Measurements from ENCODE around the gene ZBTB46. TPM values are rescaled to one million over a fixed set of nuclear protein-coding genes. Genes with fewer than 3 reads are reported as not detected.
A peak's percentile ranks its signal among the peaks of the same experiment; 100 is the strongest.

Gene ZBTB46
- total and polyA plus RNA-seq, 4 donors, result 0.50 to 22.7 (median 9.7) TPM

- intact Hi-C loops (cut with DNase I), result loop anchor here (2.0 to 5.0 kb wide), 4 partner anchors 33 to 328 kb away; partner anchors contain the start of genes PTK6 (in 1 of the 2) and ZBTB46 (in 1 of the 2)
- no peaks in the 10 kb centered on the region for H3K9me3 ChIP-seq (ENCODE audit: control insufficient read depth, low read length)
- H3K4me3 ChIP-seq (ENCODE audit: low read length in 2 of 2), result peak within 1 kb of the TSS; percentile 22 to 63
- ATAC-seq (ENCODE audit: low FRiP score), result peak; percentile 95
- H3K36me3 ChIP-seq (ENCODE audit: control insufficient read depth in 1 of 2, insufficient read depth in 2 of 2, low read length in 1 of 2), result peaks cover 0 to 6% of the 10 kb centered on the region in 2 donors
- peak within 1 kb of the TSS; percentile 11 to 53 for H3K27ac ChIP-seq (ENCODE audit: low read depth in 1 of 2, low read length in 2 of 2)
- 0% methylated on average over 68 of the region's 68 CpGs for WGBS, 2 donors
- DNase-seq, result peak; percentile 99
- H3K27me3 ChIP-seq (ENCODE audit: control insufficient read depth in 1 of 2, insufficient read depth in 2 of 2, low read length in 1 of 2), result no peaks in the 10 kb centered on the region
- no peaks in the 10 kb centered on the region for H3K4me1 ChIP-seq (ENCODE audit: control insufficient read depth in 1 of 2, insufficient read depth in 2 of 2, low read length in 2 of 2)
Observed at GRCh38 chr20:63864978-63865640, 34.0 kb upstream of the ZBTB46 start, which contains the start of gene TPD52L2. Gene TPD52L2 (plus strand): TSS chr20:63865270. CDS start chr20:63865366, 96 bp downstream.

- 0% methylated on average over 25 of the region's 25 CpGs for WGBS, 2 donors
- Histone ChIP-seq H3K4me1 (ENCODE audit: control insufficient read depth in 1 of 2, insufficient read depth in 2 of 2, low read length in 2 of 2) (no peaks in the 10 kb centered on the region), H3K27ac (ENCODE audit: low read depth in 1 of 2, low read length in 2 of 2) (no peak overlapping the region), H3K36me3 (ENCODE audit: control insufficient read depth in 1 of 2, insufficient read depth in 2 of 2, low read length in 1 of 2) (peaks cover 0 to 6% of the 10 kb centered on the region in 2 donors), H3K4me3 (ENCODE audit: low read length in 2 of 2) (peak overlapping the region; percentile 22 to 63), H3K27me3 (ENCODE audit: control insufficient read depth in 1 of 2, insufficient read depth in 2 of 2, low read length in 1 of 2) (no peaks in the 10 kb centered on the region), H3K9me3 (ENCODE audit: control insufficient read depth, low read length) (no peaks in the 10 kb centered on the region)
- ATAC-seq (ENCODE audit: low FRiP score) (no peak), DNase-seq (no peak)
- intact Hi-C loops (cut with DNase I), result loop anchor here (2.0 to 5.0 kb wide), 3 partner anchors 77 to 327 kb away; partner anchors contain the start of gene PTK6 (in 1 of the 2)
Observed at GRCh38 chr20:63864545-63864977, 33.5 kb upstream of the ZBTB46 start.

- no peaks in the 10 kb centered on the region for H3K9me3 ChIP-seq (ENCODE audit: control insufficient read depth, low read length)
- H3K27ac ChIP-seq (ENCODE audit: low read depth in 1 of 2, low read length in 2 of 2), result peak overlapping the region in 1 of 2 donors; percentile 6
- no peaks in the 10 kb centered on the region for H3K4me1 ChIP-seq (ENCODE audit: control insufficient read depth in 1 of 2, insufficient read depth in 2 of 2, low read length in 2 of 2)
- WGBS, 2 donors, result 5 to 6% methylated on average over 38 of the region's 38 CpGs
- peaks cover 0 to 2% of the 10 kb centered on the region in 2 donors for H3K36me3 ChIP-seq (ENCODE audit: control insufficient read depth in 1 of 2, insufficient read depth in 2 of 2, low read length in 1 of 2)
- intact Hi-C loops (cut with DNase I), result loop anchor here (2.0 to 5.0 kb wide), 3 partner anchors 77 to 327 kb away; partner anchors contain the start of gene PTK6 (in 1 of the 2)
- ATAC-seq (ENCODE audit: low FRiP score) (peak; percentile 91), DNase-seq (peak; percentile 94)
- H3K4me3 ChIP-seq (ENCODE audit: low read length in 2 of 2), result peak overlapping the region in 1 of 2 donors; percentile 63
- H3K27me3 ChIP-seq (ENCODE audit: control insufficient read depth in 1 of 2, insufficient read depth in 2 of 2, low read length in 1 of 2), result no peaks in the 10 kb centered on the region
Observed at GRCh38 chr20:63863798-63864544, 32.9 kb upstream of the ZBTB46 start.

- 84 to 86% methylated on average over 18 of the region's 18 CpGs for WGBS, 2 donors
- Histone ChIP-seq H3K27ac (ENCODE audit: low read depth in 1 of 2, low read length in 2 of 2) (no peak overlapping the region), H3K4me3 (ENCODE audit: low read length in 2 of 2) (no peak overlapping the region), H3K27me3 (ENCODE audit: control insufficient read depth in 1 of 2, insufficient read depth in 2 of 2, low read length in 1 of 2) (no peaks in the 10 kb centered on the region), H3K4me1 (ENCODE audit: control insufficient read depth in 1 of 2, insufficient read depth in 2 of 2, low read length in 2 of 2) (no peaks in the 10 kb centered on the region), H3K9me3 (ENCODE audit: control insufficient read depth, low read length) (no peaks in the 10 kb centered on the region), H3K36me3 (ENCODE audit: control insufficient read depth in 1 of 2, insufficient read depth in 2 of 2, low read length in 1 of 2) (peaks cover 0 to 2% of the 10 kb centered on the region in 2 donors)
- no peak for ATAC-seq (ENCODE audit: low FRiP score)
- no peak for DNase-seq
- intact Hi-C loops (cut with DNase I), result loop anchor here (5.0 kb wide), 2 partner anchors 76 to 326 kb away; partner anchors contain the start of gene PTK6 (in 1 of the 2)
Observed at GRCh38 chr20:63863021-63863797, 32.1 kb upstream of the ZBTB46 start.

- H3K9me3 ChIP-seq (ENCODE audit: control insufficient read depth, low read length), result no peaks in the 10 kb centered on the region
- H3K4me1 ChIP-seq (ENCODE audit: control insufficient read depth in 1 of 2, insufficient read depth in 2 of 2, low read length in 2 of 2), result no peaks in the 10 kb centered on the region
- peak in 1 of 2 donors; percentile 77 for DNase-seq
- no peak overlapping the region for H3K27ac ChIP-seq (ENCODE audit: low read depth in 1 of 2, low read length in 2 of 2)
- no peak for ATAC-seq (ENCODE audit: low FRiP score)
- intact Hi-C loops (cut with DNase I), result loop anchor here (5.0 kb wide), 2 partner anchors 75 to 325 kb away; partner anchors contain the start of gene PTK6 (in 1 of the 2)
- H3K27me3 ChIP-seq (ENCODE audit: control insufficient read depth in 1 of 2, insufficient read depth in 2 of 2, low read length in 1 of 2), result no peaks in the 10 kb centered on the region
- peaks cover 0 to 2% of the 10 kb centered on the region in 2 donors for H3K36me3 ChIP-seq (ENCODE audit: control insufficient read depth in 1 of 2, insufficient read depth in 2 of 2, low read length in 1 of 2)
- H3K4me3 ChIP-seq (ENCODE audit: low read length in 2 of 2), result no peak overlapping the region
- 96% methylated on average over 90 to 95 of the region's 95 CpGs for WGBS, 2 donors
Observed at GRCh38 chr20:63861981-63862901, 31.2 kb upstream of the ZBTB46 start.

GRCh38 chr20:63861365-63861934, 30.4 kb upstream of the ZBTB46 start, which contains the start of gene ABHD16B:
Gene ABHD16B (plus strand): TSS chr20:63861498. CDS start chr20:63861541, 43 bp downstream.
- H3K36me3 ChIP-seq (ENCODE audit: control insufficient read depth in 1 of 2, insufficient read depth in 2 of 2, low read length in 1 of 2), result peaks cover 0 to 2% of the 10 kb centered on the region in 2 donors
- H3K4me1 ChIP-seq (ENCODE audit: control insufficient read depth in 1 of 2, insufficient read depth in 2 of 2, low read length in 2 of 2), result no peaks in the 10 kb centered on the region
- no peak within 1 kb of the TSS for H3K27ac ChIP-seq (ENCODE audit: low read depth in 1 of 2, low read length in 2 of 2)
- H3K27me3 ChIP-seq (ENCODE audit: control insufficient read depth in 1 of 2, insufficient read depth in 2 of 2, low read length in 1 of 2), result no peaks in the 10 kb centered on the region
- 96 to 97% methylated on average over 59 of the region's 59 CpGs for WGBS, 2 donors
- no peaks in the 10 kb centered on the region for H3K9me3 ChIP-seq (ENCODE audit: control insufficient read depth, low read length)
- no peak within 1 kb of the TSS for H3K4me3 ChIP-seq (ENCODE audit: low read length in 2 of 2)
- intact Hi-C loops (cut with DNase I), result loop anchor here (5.0 kb wide), 2 partner anchors 74 to 324 kb away; partner anchors contain the start of gene PTK6 (in 1 of the 2)
- DNase-seq (peak in 1 of 2 donors; percentile 76), ATAC-seq (ENCODE audit: low FRiP score) (no peak)

- ATAC-seq (ENCODE audit: low FRiP score), result no peak
- Histone ChIP-seq H3K27ac (ENCODE audit: low read depth in 1 of 2, low read length in 2 of 2) (no peak overlapping the region), H3K4me3 (ENCODE audit: low read length in 2 of 2) (no peak overlapping the region), H3K36me3 (ENCODE audit: control insufficient read depth in 1 of 2, insufficient read depth in 2 of 2, low read length in 1 of 2) (peaks cover 0 to 2% of the 10 kb centered on the region in 2 donors), H3K27me3 (ENCODE audit: control insufficient read depth in 1 of 2, insufficient read depth in 2 of 2, low read length in 1 of 2) (no peaks in the 10 kb centered on the region), H3K9me3 (ENCODE audit: control insufficient read depth, low read length) (no peaks in the 10 kb centered on the region), H3K4me1 (ENCODE audit: control insufficient read depth in 1 of 2, insufficient read depth in 2 of 2, low read length in 2 of 2) (no peaks in the 10 kb centered on the region)
- intact Hi-C loops (cut with DNase I), result loop anchor here (5.0 kb wide), 2 partner anchors 73 to 323 kb away; partner anchors contain the start of gene PTK6 (in 1 of the 2)
- peak in 1 of 2 donors; percentile 76 for DNase-seq
- WGBS, 2 donors, result 73 to 80% methylated on average over 15 to 17 of the region's 17 CpGs
Observed at GRCh38 chr20:63860325-63861051, 29.4 kb upstream of the ZBTB46 start.

Measured in aorta (tissue), 5 donors.